Esophagus muscularis mucosa (tissue), 4 donors: Measurements from ENCODE around the gene MAPK11. TPM values are rescaled to one million over a fixed set of nuclear protein-coding genes. Genes with fewer than 3 reads are reported as not detected.

ENCODE experiments used
- DNase-seq: peaks from one replicate; pipeline ENCODE4 v3.0.0-alpha.2; 2017; ENCODE audit errors: extremely low spot score
- H3K27ac ChIP-seq, 4 donors: fragments of 200-600 bp; sonication (generic); replicated peaks in 1 of 4; 1 replicate in 3 of 4; 2 replicates in 1 of 4; pipeline ENCODE4 v1.5.1; 2016 to 2019; ENCODE audit warnings: mild to moderate bottlenecking in 1 of 4
- H3K27me3 ChIP-seq, 4 donors: fragments of 200-600 bp; sonication (generic); one replicate each; pipeline versions ENCODE4 v1.5.1 to v1.6.0; 2016 to 2019
- H3K36me3 ChIP-seq, 4 donors: fragments of 200-600 bp; sonication (generic); one replicate each; pipeline ENCODE4 v1.5.1; 2016 to 2019
- H3K4me1 ChIP-seq, 4 donors: fragments of 200-600 bp; sonication (generic); one replicate each; pipeline ENCODE4 v1.5.1; 2016 to 2019
- H3K4me3 ChIP-seq, 4 donors: fragments of 200-600 bp; sonication (generic); 1 replicate in 2 of 4; 2 replicates in 2 of 4; pipeline ENCODE4 v1.5.1; 2016 to 2019; ENCODE audit warnings: mild to moderate bottlenecking in 4 of 4, moderate library complexity in 1 of 4
- H3K9me3 ChIP-seq, 4 donors: fragments of 200-600 bp; sonication (generic); 1 replicate in 3 of 4; 2 replicates in 1 of 4; pipeline ENCODE4 v1.5.1; 2016 to 2019
- EP300 ChIP-seq: sonication (generic); formaldehyde crosslinking; IDR thresholded peaks from one replicate; pipeline ENCODE4 v1.6.1; 2017; ENCODE audit warnings: antibody characterized with exemption
- POLR2A ChIP-seq: fragments of 450-650 bp; IDR thresholded peaks from one replicate; pipeline ENCODE4 v1.6.1; 2017; ENCODE audit warnings: antibody characterized with exemption, moderate library complexity, mild to moderate bottlenecking, low read depth
- POLR2AphosphoS5 ChIP-seq, 2 donors: sonication (generic); formaldehyde crosslinking; IDR thresholded peaks; one replicate each; pipeline ENCODE4 v1.6.1; 2017; ENCODE audit warnings: antibody characterized with exemption in 2 of 2
- WGBS: methylation state at CpG from one replicate; pipeline ENCODE4 v1.1.5; 2018; 5-methylcytosine and 5-hydroxymethylcytosine counted together
- intact Hi-C: fragments of 100-400 bp; cut with DNase I; formaldehyde crosslinking; loops from one replicate; pipeline ENCODE4 v1.15.1; 2023
- total RNA-seq, 4 donors: library from RNA; depleted of rRNA; stranded (reverse); fragments of >200 nt; gene quantifications; one replicate each; pipeline versions ENCODE4 v1.1.0 to v1.2.1, GENCODE V29; 2016
- TF ChIP-seq, protein P1 (sequence below), 3 experiments: fragments of 200-600 bp in 2 of 3; fragments of 450-650 bp in 1 of 3; sonication (generic) in 2 of 3; IDR thresholded peaks; one replicate each; pipeline ENCODE4 v1.5.1; 2017 to 2019; ENCODE audit warnings: antibody characterized with exemption in 3 of 3, mild to moderate bottlenecking in 2 of 3, moderate library complexity in 1 of 3

MAPK11 gene
- total RNA-seq, 4 donors from 2014 or later = 3.7 to 12.5 (median 10.1) TPM

DNA sequence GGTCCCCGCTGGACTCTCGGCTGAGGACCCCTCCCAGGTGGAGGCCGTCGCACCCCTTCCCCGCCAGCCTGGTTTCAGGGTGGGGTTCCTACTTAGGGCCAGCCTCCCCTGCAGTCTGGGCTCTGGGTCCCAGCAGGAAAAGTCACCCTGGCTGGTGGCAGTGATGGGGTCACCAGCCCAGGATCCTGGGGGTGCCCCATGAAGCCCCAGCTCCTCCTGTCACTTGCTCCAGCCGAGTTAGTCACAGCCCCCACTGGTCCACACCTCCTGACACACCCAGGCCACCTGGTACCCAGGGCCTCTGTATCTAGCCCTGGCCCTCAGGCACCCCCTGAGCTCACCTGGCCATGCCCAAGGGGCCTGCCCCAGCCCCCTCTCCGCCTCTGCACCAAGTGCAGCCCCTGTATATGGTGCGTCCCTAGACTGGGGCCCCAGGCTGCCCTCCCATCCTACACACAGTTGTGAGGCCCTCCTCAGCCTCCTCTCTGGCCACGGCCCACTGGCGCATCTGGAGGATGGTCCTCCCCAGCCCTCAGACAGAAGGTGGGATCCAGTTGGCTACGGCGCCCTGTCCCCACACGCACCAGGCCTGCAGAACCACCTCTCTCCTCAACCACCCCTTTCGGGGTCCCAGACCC is 30.6 kb upstream of the MAPK11 start:
- H3K27me3 ChIP-seq = no peaks in the 10 kb centered on the region
- TF ChIP-seq POLR2AphosphoS5 (IDR thresholded peaks at IDR 0.05) (no peak), POLR2A (no peak), EP300 (no peak)
- H3K36me3 ChIP-seq = no peaks in the 10 kb centered on the region
- H3K4me1 ChIP-seq = peaks cover 93 to 100% (median 100%) of the 10 kb centered on the region in 4 donors
- no peaks in the 10 kb centered on the region for H3K9me3 ChIP-seq
- H3K27ac ChIP-seq = peak overlapping the region; percentile 87 to 93 (median 91)
- peak overlapping the region; percentile 37 to 55 (median 42) for H3K4me3 ChIP-seq
- 70% methylated on average over 2 of the region's 14 CpGs for WGBS
- intact Hi-C loops = no loop called here
- no peak for DNase-seq

- Histone ChIP-seq H3K27me3 (no peaks in the 10 kb centered on the region), H3K36me3 (no peaks in the 10 kb centered on the region), H3K27ac (peak overlapping the region; percentile 61 to 93 (median 75)), H3K4me1 (peaks cover 86 to 100% (median 100%) of the 10 kb centered on the region in 4 donors), H3K4me3 (peak overlapping the region; percentile 37 to 55 (median 42)), H3K9me3 (no peaks in the 10 kb centered on the region)
- intact Hi-C loops = no loop called here
- DNase-seq = no peak
- TF ChIP-seq EP300 (no peak), POLR2A (no peak), POLR2AphosphoS5 (IDR thresholded peaks at IDR 0.05) (no peak)
- TF ChIP-seq, protein P1, sequence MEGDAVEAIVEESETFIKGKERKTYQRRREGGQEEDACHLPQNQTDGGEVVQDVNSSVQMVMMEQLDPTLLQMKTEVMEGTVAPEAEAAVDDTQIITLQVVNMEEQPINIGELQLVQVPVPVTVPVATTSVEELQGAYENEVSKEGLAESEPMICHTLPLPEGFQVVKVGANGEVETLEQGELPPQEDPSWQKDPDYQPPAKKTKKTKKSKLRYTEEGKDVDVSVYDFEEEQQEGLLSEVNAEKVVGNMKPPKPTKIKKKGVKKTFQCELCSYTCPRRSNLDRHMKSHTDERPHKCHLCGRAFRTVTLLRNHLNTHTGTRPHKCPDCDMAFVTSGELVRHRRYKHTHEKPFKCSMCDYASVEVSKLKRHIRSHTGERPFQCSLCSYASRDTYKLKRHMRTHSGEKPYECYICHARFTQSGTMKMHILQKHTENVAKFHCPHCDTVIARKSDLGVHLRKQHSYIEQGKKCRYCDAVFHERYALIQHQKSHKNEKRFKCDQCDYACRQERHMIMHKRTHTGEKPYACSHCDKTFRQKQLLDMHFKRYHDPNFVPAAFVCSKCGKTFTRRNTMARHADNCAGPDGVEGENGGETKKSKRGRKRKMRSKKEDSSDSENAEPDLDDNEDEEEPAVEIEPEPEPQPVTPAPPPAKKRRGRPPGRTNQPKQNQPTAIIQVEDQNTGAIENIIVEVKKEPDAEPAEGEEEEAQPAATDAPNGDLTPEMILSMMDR (IDR thresholded peaks at IDR 0.05) = no peak
- no CpG with 5 or more reads among the region's 93 CpGs for WGBS
Observed at GRCh38 chr22:50299785-50300619, 29.8 kb upstream of the MAPK11 start.

- H3K9me3 ChIP-seq = no peaks in the 10 kb centered on the region
- H3K36me3 ChIP-seq = peaks cover 0 to 4% (median 0%) of the 10 kb centered on the region in 4 donors
- peak overlapping the region; percentile 61 to 93 (median 75) for H3K27ac ChIP-seq
- no peak for DNase-seq
- WGBS = 48% methylated on average over 34 of the region's 59 CpGs
- intact Hi-C loops = no loop called here
- H3K4me3 ChIP-seq = peak overlapping the region; percentile 37 to 55 (median 42)
- TF ChIP-seq POLR2AphosphoS5 (IDR thresholded peaks at IDR 0.05) = no peak
- no peak for TF ChIP-seq POLR2A
- TF ChIP-seq, protein P1 (IDR thresholded peaks at IDR 0.05) = no peak
- peaks cover 85 to 100% (median 100%) of the 10 kb centered on the region in 4 donors for H3K4me1 ChIP-seq
- no peaks in the 10 kb centered on the region for H3K27me3 ChIP-seq
Observed at GRCh38 chr22:50298937-50299784, 29.0 kb upstream of the MAPK11 start.

GRCh38 chr22:50298266-50298637 is 28.1 kb upstream of the MAPK11 start:
- intact Hi-C loops = no loop called here
- 93% methylated on average over 3 of the region's 4 CpGs for WGBS

GRCh38 chr22:50297510-50298265 is 27.5 kb upstream of the MAPK11 start:
- peak overlapping the region; percentile 61 to 93 (median 62) for H3K27ac ChIP-seq
- H3K4me1 ChIP-seq = peaks cover 85 to 100% (median 100%) of the 10 kb centered on the region in 4 donors

More at GRCh38 chr22:50298266-50298637, 28.1 kb upstream of the MAPK11 start:
- no peak overlapping the region for H3K4me3 ChIP-seq
- peaks cover 85 to 100% (median 100%) of the 10 kb centered on the region in 4 donors for H3K4me1 ChIP-seq
- H3K27ac ChIP-seq = peak overlapping the region; percentile 40 to 93 (median 61)
- H3K36me3 ChIP-seq = peaks cover 0 to 4% (median 0%) of the 10 kb centered on the region in 4 donors
- H3K27me3 ChIP-seq = peaks cover 0 to 3% (median 0%) of the 10 kb centered on the region in 4 donors
- no peak for DNase-seq
- TF ChIP-seq POLR2A (no peak), EP300 (no peak)
- H3K9me3 ChIP-seq = no peaks in the 10 kb centered on the region

More at GRCh38 chr22:50297510-50298265, 27.5 kb upstream of the MAPK11 start:
- peaks cover 0 to 6% (median 0%) of the 10 kb centered on the region in 4 donors for H3K27me3 ChIP-seq
- no peak overlapping the region for H3K4me3 ChIP-seq
- WGBS = 79% methylated on average over 19 of the region's 20 CpGs
- TF ChIP-seq EP300 (no peak), POLR2A (no peak), POLR2AphosphoS5 (IDR thresholded peaks at IDR 0.05) (no peak)
- TF ChIP-seq, protein P1 (IDR thresholded peaks at IDR 0.05) = no peak
- peaks cover 0 to 4% (median 0%) of the 10 kb centered on the region in 4 donors for H3K36me3 ChIP-seq
- DNase-seq = no peak
- H3K9me3 ChIP-seq = no peaks in the 10 kb centered on the region
- intact Hi-C loops = no loop called here
